ENCODE results near the gene CD79B. TPM values are rescaled to one million over a fixed set of nuclear protein-coding genes. Genes with fewer than 3 reads are reported as not detected.
"Not testable (repeated sequence)": the region's sequence is repeated elsewhere in the genome, so short reads cannot be mapped to it uniquely, and the experiment has no call there.

CD79B gene
- total RNA-seq, 1 experiment from 2014 or later, result not detected

DNA sequence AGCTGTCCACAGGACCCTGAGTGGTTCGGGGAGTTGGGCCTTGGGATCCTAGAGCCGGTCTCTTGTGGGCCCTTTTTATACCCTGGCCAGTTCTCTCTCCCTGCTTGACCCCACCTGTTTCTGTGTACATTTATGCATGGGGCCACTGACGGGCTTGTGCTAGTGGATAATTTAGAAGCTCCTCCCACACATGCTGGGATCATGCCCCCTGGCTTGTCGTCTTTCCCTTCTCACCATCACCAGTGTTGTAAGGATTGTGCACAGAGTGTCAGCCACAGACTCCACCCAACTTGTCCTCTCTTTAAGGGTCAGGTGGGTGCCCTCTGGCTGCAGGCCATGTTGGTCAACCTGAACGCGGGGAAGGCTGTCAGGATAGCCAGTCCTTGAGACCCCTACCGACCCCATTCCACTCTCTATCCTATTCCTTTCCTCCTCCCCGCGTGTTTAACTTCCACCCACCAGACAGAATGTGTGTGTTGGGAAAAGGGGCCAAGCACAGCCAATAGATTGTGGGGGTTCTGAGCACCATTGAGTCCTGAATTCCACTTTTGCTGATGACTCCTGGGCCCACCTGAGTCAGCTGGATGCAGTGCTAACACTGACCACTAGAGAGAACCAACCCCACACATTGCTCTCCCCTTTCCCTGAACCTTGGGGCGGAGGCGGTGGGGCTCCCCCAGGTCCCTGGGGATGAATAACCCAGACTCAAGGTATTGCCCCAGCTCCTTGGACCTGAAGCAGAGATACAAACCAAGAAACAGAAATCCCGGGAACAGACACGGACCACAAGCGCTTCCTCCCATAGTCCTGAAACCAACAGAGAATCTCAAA is 35.4 kb downstream of the CD79B start, which contains the start of gene CSH1:
Gene CSH1 (minus strand): TSS at position 51 of the 831 bp plus-strand sequence. CDS start 63 bp downstream, outside the sequence.
- CTCF ChIA-PET; in situ Hi-C loops (cut with HindIII; ENCODE audit: low pct_unique_long_range_greater_than_20kb, low sequenced_read_pairs); BruUV-seq (replicated peaks); H3K4me3 ChIP-seq (ENCODE audit: low read depth in 2 of 2, low read length in 2 of 2); H3K9me3 ChIP-seq (ENCODE audit: control insufficient read depth, insufficient read depth, low read depth, low read length); H3K27ac ChIP-seq (ENCODE audit: low read length); intact Hi-C loops (cut with micrococcal nuclease; ENCODE audit: unreplicated experiment); H3K4me1 ChIP-seq (ENCODE audit: control insufficient read depth, insufficient read depth, low read length); POLR2A ChIA-PET; ATAC-seq; H3K27me3 ChIP-seq (ENCODE audit: control insufficient read depth, insufficient read depth, low read length); H3K36me3 ChIP-seq (ENCODE audit: control insufficient read depth, insufficient read depth, low read length); DNase-seq (ENCODE audit: low read depth, low spot score): not testable (repeated sequence)

- H3K27me3 ChIP-seq (ENCODE audit: control insufficient read depth, insufficient read depth, low read length); ATAC-seq; H3K4me1 ChIP-seq (ENCODE audit: control insufficient read depth, insufficient read depth, low read length); H3K4me3 ChIP-seq (ENCODE audit: low read depth in 2 of 2, low read length in 2 of 2); BruUV-seq (replicated peaks); H3K27ac ChIP-seq (ENCODE audit: low read length); CTCF ChIA-PET; H3K9me3 ChIP-seq (ENCODE audit: control insufficient read depth, insufficient read depth, low read depth, low read length); POLR2A ChIA-PET; DNase-seq (ENCODE audit: low read depth, low spot score); H3K36me3 ChIP-seq (ENCODE audit: control insufficient read depth, insufficient read depth, low read length); intact Hi-C loops (cut with micrococcal nuclease; ENCODE audit: unreplicated experiment); in situ Hi-C loops (cut with HindIII; ENCODE audit: low pct_unique_long_range_greater_than_20kb, low sequenced_read_pairs): not testable (repeated sequence)
These were observed 37.3 kb downstream of the CD79B start for GRCh38 chr17:63894821-63895220.

- H3K27ac ChIP-seq (ENCODE audit: low read length); BruUV-seq (replicated peaks); H3K27me3 ChIP-seq (ENCODE audit: control insufficient read depth, insufficient read depth, low read length); intact Hi-C loops (cut with micrococcal nuclease; ENCODE audit: unreplicated experiment); POLR2A ChIA-PET; H3K4me3 ChIP-seq (ENCODE audit: low read depth in 2 of 2, low read length in 2 of 2); H3K36me3 ChIP-seq (ENCODE audit: control insufficient read depth, insufficient read depth, low read length); in situ Hi-C loops (cut with HindIII; ENCODE audit: low pct_unique_long_range_greater_than_20kb, low sequenced_read_pairs); ATAC-seq; H3K4me1 ChIP-seq (ENCODE audit: control insufficient read depth, insufficient read depth, low read length); DNase-seq (ENCODE audit: low read depth, low spot score); H3K9me3 ChIP-seq (ENCODE audit: control insufficient read depth, insufficient read depth, low read depth, low read length): not testable (repeated sequence)
- CTCF ChIA-PET, result interaction anchor here (0.6 kb wide), 1 partner anchor 12 kb away, joined by 4 read pairs; the partner anchor contains the start of gene GH2
These were observed 38.1 kb downstream of the CD79B start for GRCh38 chr17:63894021-63894420.

DNA sequence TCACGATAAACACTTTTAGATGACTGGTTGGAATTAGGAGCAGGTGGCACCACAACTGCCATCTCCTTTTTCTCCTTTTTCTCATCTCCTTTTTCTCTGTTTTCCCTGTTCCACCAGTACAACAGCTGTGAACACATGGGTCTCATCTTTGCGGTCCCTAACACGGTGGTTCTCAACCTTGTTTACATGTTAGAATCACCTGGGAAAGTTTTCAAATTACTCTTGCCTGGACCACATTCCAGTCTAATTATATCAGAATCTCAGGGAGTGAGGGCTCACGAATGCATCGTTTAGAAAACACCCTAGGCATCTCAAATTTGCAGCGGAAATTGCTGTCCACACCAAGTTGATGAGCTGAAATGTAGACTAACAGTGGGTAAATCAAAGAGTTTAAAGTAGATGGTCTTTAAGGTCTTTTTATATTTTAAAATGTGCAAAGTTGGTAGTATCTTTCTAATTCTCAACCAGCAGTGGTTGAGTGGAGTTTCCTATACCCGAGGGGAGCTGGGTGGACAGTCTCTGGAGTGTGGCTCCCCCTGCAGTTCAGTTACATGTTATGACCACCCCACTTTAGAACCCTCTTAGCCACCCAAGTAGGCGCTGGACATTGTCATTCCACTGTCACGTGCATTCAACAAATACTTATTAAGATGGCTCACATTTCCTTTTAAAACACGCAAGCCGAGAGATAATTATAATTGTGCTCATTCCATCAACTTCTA is 39.7 kb downstream of the CD79B start:
- not testable (repeated sequence) for H3K9me3 ChIP-seq (ENCODE audit: control insufficient read depth, insufficient read depth, low read depth, low read length); ATAC-seq; DNase-seq (ENCODE audit: low read depth, low spot score)

More for the DNA sequence above, 39.7 kb downstream of the CD79B start:
- in situ Hi-C loops (cut with HindIII; ENCODE audit: low pct_unique_long_range_greater_than_20kb, low sequenced_read_pairs); H3K27me3 ChIP-seq (ENCODE audit: control insufficient read depth, insufficient read depth, low read length); intact Hi-C loops (cut with micrococcal nuclease; ENCODE audit: unreplicated experiment); H3K4me1 ChIP-seq (ENCODE audit: control insufficient read depth, insufficient read depth, low read length); H3K36me3 ChIP-seq (ENCODE audit: control insufficient read depth, insufficient read depth, low read length); H3K4me3 ChIP-seq (ENCODE audit: low read depth in 2 of 2, low read length in 2 of 2); POLR2A ChIA-PET; BruUV-seq (replicated peaks); H3K27ac ChIP-seq (ENCODE audit: low read length): not testable (repeated sequence)
- TF ChIP-seq, protein P1, sequence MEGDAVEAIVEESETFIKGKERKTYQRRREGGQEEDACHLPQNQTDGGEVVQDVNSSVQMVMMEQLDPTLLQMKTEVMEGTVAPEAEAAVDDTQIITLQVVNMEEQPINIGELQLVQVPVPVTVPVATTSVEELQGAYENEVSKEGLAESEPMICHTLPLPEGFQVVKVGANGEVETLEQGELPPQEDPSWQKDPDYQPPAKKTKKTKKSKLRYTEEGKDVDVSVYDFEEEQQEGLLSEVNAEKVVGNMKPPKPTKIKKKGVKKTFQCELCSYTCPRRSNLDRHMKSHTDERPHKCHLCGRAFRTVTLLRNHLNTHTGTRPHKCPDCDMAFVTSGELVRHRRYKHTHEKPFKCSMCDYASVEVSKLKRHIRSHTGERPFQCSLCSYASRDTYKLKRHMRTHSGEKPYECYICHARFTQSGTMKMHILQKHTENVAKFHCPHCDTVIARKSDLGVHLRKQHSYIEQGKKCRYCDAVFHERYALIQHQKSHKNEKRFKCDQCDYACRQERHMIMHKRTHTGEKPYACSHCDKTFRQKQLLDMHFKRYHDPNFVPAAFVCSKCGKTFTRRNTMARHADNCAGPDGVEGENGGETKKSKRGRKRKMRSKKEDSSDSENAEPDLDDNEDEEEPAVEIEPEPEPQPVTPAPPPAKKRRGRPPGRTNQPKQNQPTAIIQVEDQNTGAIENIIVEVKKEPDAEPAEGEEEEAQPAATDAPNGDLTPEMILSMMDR (IDR thresholded peaks at IDR 0.05), result peak; percentile 43
- CTCF ChIA-PET, result interaction anchor here (0.6 kb wide), 1 partner anchor 231 kb away, joined by 5 read pairs; no protein-coding TSS in a partner anchor
